Esophagus muscularis mucosa (tissue), 3 donors: ENCODE data around the gene NT5C1A.

Source experiments
- CTCF ChIP-seq, 3 experiments: fragments of 200-600 bp in 2 of 3; fragments of 450-650 bp in 1 of 3; sonication (generic) in 2 of 3; IDR thresholded peaks; one replicate each; pipeline ENCODE4 v1.5.1; 2017 to 2019; ENCODE audit warnings: antibody characterized with exemption in 3 of 3, mild to moderate bottlenecking in 2 of 3, moderate library complexity in 1 of 3
- EP300 ChIP-seq: sonication (generic); formaldehyde crosslinking; IDR thresholded peaks from one replicate; pipeline ENCODE4 v1.6.1; 2017; ENCODE audit warnings: antibody characterized with exemption

DNA sequence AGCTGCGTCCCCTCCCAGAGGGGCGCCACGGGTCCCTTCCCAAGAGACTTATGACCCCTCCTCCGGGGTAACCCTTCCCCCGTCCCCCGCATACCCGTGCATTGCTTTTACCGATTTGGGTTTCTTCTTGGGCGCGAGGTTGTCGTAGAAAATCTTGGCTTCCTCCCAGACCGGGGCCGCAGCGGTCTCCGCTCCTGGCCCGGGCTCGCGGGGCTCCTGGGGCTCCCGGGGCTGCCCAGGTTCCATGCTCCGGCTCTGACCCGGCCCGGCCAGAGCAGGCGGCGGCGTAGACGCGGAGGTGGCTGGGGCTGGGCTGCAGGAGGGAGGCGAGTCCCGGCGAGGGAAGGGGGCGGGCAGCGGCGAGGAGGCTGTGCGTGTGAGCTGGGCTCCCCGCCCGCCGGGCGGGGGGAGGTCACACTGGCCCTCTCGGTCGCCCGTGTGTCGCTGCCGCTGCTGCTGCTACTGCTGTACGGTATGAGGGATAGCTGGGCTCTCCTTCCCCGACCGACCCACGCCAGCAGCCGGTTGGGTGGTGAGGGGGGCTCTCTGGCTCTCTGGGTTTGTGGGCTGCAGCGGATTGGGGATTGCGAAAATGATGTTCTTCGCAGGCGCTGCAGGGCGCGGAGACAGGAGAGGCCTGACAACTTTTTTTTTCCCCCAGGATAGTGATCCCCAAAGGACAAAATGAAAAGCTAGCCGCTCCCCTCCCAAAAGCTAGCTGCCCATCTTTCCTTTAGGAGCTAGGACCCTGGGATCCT is at the start of gene NT5C1A:
- TF ChIP-seq CTCF (IDR thresholded peaks at IDR 0.05) (no peak), EP300 (no peak)
